HG02852 (cell line): ENCODE measurements around the gene CYTL1.
"Not testable (repeated sequence)": the region's sequence is repeated elsewhere in the genome, so short reads cannot be mapped to it uniquely, and the experiment has no call there.

Experiments
- ATAC-seq: cut with Tn5 transposase; IDR thresholded peaks from one replicate; pipeline ENCODE4 v1.9.1; 2021; ENCODE audit warnings: mild to moderate bottlenecking, moderate library complexity; ENCODE audit not compliant: unreplicated experiment

The CYTL1 gene

GRCh38 chr4:5034206-5034605, 14.9 kb upstream of the CYTL1 start:
- ATAC-seq = no peak

DNA sequence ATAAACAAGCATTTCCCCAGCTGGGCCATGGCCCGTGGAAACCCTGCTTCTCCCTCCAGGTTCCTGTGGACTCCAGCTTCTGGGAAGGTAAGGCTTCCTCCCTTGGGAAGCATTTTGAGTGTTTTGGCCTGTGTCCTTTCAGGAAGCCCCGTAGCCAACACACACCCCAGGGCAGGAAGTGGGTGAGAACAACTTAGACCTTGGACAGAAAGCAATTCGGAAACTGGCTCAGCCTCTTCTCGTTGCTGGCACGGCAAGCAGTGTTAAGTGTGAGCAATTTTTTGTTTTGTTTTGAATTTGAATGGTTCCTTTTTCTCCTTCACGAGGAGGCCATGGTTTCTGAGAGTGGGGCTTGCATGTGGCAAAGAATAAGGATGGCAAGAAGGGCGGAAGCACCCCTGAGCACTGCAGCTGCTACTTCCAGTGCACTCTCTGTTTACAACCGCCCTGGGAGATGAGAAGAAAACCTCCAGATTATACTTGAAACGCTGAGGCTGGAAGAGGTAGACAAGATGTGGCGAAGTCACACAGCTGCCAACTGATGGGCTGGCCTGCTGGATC, 14.1 kb upstream of the CYTL1 start:
- no peak for ATAC-seq

DNA sequence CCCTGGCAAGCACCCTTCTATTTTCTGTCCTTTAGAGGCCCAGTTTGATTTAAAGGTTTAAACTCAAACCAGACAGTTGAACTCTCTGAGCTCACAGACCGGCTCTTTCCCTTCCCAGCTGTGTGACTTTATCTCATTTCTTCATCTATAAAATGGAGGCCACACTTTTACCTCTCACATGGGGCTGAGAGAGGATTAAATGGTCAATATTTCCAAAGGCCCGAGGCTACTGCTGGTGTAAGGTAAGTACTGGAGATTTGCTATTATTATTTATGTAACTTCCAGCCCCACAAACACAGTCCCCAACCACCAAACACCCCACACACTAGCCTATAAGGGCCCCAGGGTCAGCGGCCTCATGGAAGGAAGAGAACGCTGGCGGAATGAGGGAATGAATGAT, 13.6 kb upstream of the CYTL1 start:
- no peak for ATAC-seq

DNA sequence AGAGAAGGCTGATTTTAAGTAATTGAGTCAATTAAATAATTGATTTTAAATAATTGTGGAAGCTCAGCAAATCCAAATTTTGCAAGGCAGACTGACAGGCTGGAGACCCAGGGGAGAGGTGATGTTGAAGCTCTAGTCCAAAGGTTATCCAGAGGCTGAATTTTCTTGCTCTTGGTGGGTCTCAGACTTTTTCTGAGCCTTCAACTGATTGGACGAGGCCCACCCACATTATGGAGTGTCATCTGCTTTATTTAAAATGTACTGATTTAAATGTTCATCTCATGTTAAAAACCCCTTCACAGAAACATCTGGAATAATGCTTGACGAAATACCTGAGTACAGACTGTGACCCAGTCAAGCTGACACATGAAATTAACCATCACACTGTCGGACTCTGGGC, 11.7 kb upstream of the CYTL1 start:
- no peak for ATAC-seq

GRCh38 chr4:5030221-5030620, 11.0 kb upstream of the CYTL1 start:
- no peak for ATAC-seq

- ATAC-seq = no peak
Observed at GRCh38 chr4:5029447-5029846, 10.2 kb upstream of the CYTL1 start.

DNA sequence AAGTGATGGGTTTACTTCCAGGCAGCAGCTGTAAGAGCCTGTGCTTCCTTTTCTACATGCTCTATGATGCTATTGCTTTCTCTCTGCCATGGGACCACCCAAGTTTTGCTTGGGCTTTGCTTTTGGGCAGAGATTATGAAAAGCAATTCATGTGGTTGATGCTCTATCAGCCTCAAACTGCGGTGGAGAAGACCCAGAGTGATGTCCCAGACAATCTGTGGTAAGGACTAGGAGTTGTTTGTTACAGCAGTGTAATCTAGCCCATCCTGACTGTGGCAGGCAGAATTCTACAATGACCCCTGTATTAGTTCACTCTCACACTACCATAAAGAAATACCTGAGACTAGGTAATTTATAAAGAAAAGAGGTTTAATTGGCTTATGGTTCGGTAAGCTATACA, 9.2 kb upstream of the CYTL1 start:
- no peak for ATAC-seq

DNA sequence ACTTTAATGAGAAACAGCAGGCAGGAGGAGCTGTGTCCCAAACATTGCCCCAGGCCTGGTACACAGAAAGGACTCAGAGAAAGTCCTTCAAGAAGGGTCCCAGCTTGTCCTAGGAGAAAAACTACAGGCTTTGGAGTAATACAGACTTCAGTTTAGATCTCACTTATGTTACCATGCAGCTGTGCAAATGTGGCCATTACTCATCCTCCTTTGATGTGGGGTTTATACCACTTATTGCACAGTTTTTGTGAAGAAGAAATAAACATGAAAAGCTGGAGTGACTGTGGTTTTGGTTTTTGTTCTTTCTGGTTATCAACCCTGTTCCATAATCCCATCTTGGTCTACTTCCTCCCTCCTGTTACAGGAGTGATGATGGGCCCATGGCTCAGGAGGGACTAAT, 8.1 kb upstream of the CYTL1 start:
- ATAC-seq = no peak

- no peak for ATAC-seq
Observed at GRCh38 chr4:5026371-5026770, 7.1 kb upstream of the CYTL1 start.

DNA sequence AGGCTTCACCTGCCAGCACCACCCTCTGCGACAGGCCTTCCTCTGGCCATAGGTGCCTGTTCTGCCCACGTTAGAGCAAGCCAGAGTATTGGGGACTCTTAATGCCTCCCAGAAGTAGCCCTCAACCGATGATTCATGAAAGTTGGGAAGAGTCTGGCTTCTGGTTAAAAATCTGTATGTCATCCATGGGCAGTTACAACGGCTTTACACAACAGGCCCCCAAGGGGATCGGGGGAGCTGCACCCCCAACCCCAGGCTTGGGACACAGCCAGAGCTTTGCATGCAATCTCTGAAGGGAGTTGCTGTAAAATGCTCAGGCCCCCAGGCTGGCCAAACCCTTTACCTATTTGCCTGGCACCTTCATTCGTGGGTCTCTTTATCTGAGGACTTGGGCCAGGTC, 5.4 kb upstream of the CYTL1 start:
- no peak for ATAC-seq

DNA sequence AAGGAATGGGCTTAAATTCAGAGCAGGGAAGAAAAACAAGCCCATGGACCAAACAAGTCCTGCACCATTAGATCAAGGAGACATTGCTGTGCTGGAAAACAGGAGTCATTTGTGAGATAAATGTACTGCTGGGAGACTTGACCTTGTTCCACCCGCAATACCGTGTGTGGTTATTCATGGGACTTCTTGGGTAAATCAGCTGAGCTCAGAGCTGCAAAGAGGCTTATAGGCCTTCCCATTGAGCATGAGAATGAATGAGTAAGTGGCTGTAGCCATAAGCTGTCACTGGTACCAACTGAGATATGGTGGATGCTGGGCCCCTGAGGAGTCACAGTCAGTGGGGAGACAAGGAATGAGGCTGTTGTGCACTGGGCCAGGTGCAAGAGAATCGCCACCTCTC, 2.3 kb upstream of the CYTL1 start:
- no peak for ATAC-seq

GRCh38 chr4:5020341-5020740, 1.1 kb upstream of the CYTL1 start:
- ATAC-seq = no peak

DNA sequence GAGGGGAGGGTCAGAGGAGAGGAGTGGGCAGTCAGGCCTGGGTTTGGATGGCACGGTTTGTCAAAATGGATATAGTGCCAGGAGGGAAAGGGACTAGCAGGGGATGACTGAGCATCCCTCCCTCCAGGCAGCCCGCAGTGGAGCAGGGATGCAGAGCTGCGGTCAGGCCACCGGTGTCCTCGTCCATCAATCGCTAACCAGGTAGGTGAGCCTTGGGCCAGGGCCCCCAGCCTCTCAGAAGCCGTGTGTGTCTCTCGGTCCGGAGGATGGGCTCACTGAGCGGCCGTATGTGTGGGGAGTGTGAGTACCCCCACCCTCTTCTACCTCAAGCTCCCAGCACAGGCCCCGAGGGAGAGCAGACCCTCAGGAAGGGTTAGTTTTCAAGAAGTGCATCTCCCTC, 538 bp upstream of the CYTL1 start:
- ATAC-seq = no peak

- ATAC-seq = no peak
Observed at GRCh38 chr4:5018603-5019002, 655 bp downstream of the CYTL1 start.

- ATAC-seq = no peak
Observed at GRCh38 chr4:5018096-5018495, 1.2 kb downstream of the CYTL1 start.

DNA sequence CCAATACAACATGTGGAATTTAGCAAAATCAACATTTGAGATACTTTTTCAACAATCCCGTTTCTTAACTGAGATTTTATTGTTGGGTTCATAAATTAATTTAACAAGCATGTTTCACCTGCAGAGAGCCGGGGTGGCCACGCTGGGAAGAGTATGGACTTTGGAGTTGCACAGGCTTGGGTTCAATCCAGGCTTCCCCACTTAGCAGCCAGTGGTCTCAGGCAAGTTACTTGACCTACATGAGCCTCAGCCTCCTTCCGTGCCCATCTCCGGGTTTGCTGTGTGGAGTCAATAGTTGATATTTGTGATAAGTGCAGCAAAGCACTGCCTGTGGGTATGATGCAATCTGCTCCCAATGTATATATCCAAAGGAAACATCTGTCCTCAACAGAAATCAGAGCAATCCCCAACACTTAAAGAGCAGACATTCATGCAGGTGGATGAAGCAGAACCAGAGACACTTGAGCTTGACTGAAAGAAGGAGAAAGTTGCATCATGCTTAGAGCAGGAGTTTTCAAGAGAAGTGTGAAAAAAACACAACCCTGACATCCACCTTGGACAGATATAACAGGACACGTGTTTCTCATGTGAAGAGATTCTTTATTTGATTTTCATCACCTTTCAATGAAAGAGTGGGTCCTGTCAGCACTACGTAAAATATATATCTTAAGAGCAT, 5.1 kb downstream of the CYTL1 start:
- no peak for ATAC-seq

GRCh38 chr4:5012958-5013357, 6.3 kb downstream of the CYTL1 start:
- no peak for ATAC-seq

GRCh38 chr4:5012244-5012898, 6.9 kb downstream of the CYTL1 start:
- no peak for ATAC-seq

GRCh38 chr4:5010984-5011383, 8.3 kb downstream of the CYTL1 start:
- no peak for ATAC-seq

DNA sequence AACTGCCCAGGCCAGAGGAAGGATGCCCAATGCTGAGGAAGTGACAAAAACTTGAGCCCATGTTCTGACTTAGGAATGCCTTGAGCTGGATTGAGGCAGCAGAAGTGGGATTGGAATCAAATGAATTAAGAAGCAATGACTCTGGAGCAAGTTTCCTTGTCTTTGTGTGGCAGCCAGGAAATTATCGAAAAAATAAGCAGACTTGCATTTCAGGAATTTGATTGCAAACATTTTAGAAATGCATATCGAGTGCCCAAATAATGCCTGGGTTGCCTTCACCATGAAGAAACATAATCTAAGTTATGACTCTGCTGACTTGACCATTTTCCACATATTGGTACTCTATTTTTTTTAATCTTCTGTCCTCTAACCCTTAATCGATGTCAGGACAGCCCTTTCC, 9.5 kb downstream of the CYTL1 start:
- no peak for ATAC-seq

GRCh38 chr4:5006932-5007331, 12.3 kb downstream of the CYTL1 start:
- not testable (repeated sequence) for ATAC-seq

- no peak for ATAC-seq
Observed at GRCh38 chr4:5004496-5004895, 14.8 kb downstream of the CYTL1 start.

DNA sequence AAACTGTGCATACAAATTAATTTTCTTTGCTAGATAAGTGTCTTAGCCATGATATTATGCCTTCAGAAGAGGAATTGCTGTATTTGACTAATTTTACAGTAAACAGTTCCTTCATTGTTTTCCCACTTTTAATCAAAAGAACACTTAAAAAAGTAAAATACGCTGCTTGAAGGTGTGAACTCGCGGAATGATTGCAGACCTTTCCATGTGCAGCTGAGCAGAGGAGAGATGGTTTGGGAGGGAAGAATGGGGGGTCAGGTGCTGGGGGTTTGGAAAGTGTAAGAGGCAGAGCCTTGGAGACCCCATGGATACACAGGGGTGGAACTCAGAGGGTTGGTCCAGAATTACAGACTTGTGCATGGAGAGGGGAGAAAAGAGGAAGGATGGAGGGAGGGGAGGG, 15.3 kb downstream of the CYTL1 start:
- ATAC-seq = no peak
